Renal pelvis (tissue), 12 donors: ENCODE results near the gene MMAB. TPM values are rescaled to one million over a fixed set of nuclear protein-coding genes. Genes with fewer than 3 reads are reported as not detected.
A peak's percentile ranks its signal among the peaks of the same experiment; 100 is the strongest.

ENCODE experiments used
- DNase-seq: peaks from one replicate; pipeline ENCODE4 v3.0.0-alpha.2; 2013
- long read RNA-seq, 16 experiments: transcript quantifications; one replicate each; lab custom pipeline, GENCODE V29; 2026
- polyA plus RNA-seq, 3 donors: library from polyadenylated mRNA; unstranded; fragments of 120-200 nt; gene quantifications; one replicate each; pipeline ENCODE4 v1.2.1, GENCODE V29; 2013; ENCODE audit not compliant: insufficient read length in 3 of 3

Gene MMAB
- polyA plus RNA-seq = 10 to 100 TPM; 33.5 to 44.6 (median 39.3) TPM
- long read RNA-seq, donor 1, full-length matches to known transcripts = 21 of 21 reads
- long read RNA-seq, donor 1, partial matches to known transcripts = 0 of 21 reads
- long read RNA-seq, donor 1, other reads (novel, unspliced or antisense) = 0 of 21 reads
- long read RNA-seq, donor 2, full-length matches to known transcripts = 11 of 11 reads
- long read RNA-seq, donor 2, partial matches to known transcripts = 0 of 11 reads
- long read RNA-seq, donor 2, other reads (novel, unspliced or antisense) = 0 of 11 reads
- long read RNA-seq, donor 3, full-length matches to known transcripts = 16 of 16 reads
- long read RNA-seq, donor 3, partial matches to known transcripts = 0 of 16 reads
- long read RNA-seq, donor 3, other reads (novel, unspliced or antisense) = 0 of 16 reads
- long read RNA-seq, donor 4, full-length matches to known transcripts = 19 of 19 reads
- long read RNA-seq, donor 4, partial matches to known transcripts = 0 of 19 reads
- long read RNA-seq, donor 4, other reads (novel, unspliced or antisense) = 0 of 19 reads
- long read RNA-seq, donor 5, full-length matches to known transcripts = 9 of 14 reads
- long read RNA-seq, donor 5, partial matches to known transcripts = 5 of 14 reads
- long read RNA-seq, donor 5, other reads (novel, unspliced or antisense) = 0 of 14 reads
- long read RNA-seq, donor 6, full-length matches to known transcripts = 17 of 38 reads
- long read RNA-seq, donor 6, partial matches to known transcripts = 11 of 38 reads
- long read RNA-seq, donor 6, other reads (novel, unspliced or antisense) = 10 of 38 reads
- long read RNA-seq, donor 7, full-length matches to known transcripts = 20 of 20 reads
- long read RNA-seq, donor 7, partial matches to known transcripts = 0 of 20 reads
- long read RNA-seq, donor 7, other reads (novel, unspliced or antisense) = 0 of 20 reads
- long read RNA-seq, donor 8, full-length matches to known transcripts = 6 of 6 reads
- long read RNA-seq, donor 8, partial matches to known transcripts = 0 of 6 reads
- long read RNA-seq, donor 8, other reads (novel, unspliced or antisense) = 0 of 6 reads
- long read RNA-seq, donor 9, full-length matches to known transcripts = 23 of 23 reads
- long read RNA-seq, donor 9, partial matches to known transcripts = 0 of 23 reads
- long read RNA-seq, donor 9, other reads (novel, unspliced or antisense) = 0 of 23 reads
- long read RNA-seq, donor 10, full-length matches to known transcripts = 18 of 18 reads
- long read RNA-seq, donor 10, partial matches to known transcripts = 0 of 18 reads
- long read RNA-seq, donor 10, other reads (novel, unspliced or antisense) = 0 of 18 reads
- long read RNA-seq, donor 11, full-length matches to known transcripts = 4 of 15 reads
- long read RNA-seq, donor 11, partial matches to known transcripts = 11 of 15 reads
- long read RNA-seq, donor 11, other reads (novel, unspliced or antisense) = 0 of 15 reads
- long read RNA-seq, donor 12, full-length matches to known transcripts = 16 of 16 reads
- long read RNA-seq, donor 12, partial matches to known transcripts = 0 of 16 reads
- long read RNA-seq, donor 12, other reads (novel, unspliced or antisense) = 0 of 16 reads
- long read RNA-seq, donor 13, full-length matches to known transcripts = 6 of 11 reads
- long read RNA-seq, donor 13, partial matches to known transcripts = 5 of 11 reads
- long read RNA-seq, donor 13, other reads (novel, unspliced or antisense) = 0 of 11 reads
- long read RNA-seq, donor 14 = 0 reads
- long read RNA-seq, donor 15, full-length matches to known transcripts = 15 of 15 reads
- long read RNA-seq, donor 15, partial matches to known transcripts = 0 of 15 reads
- long read RNA-seq, donor 15, other reads (novel, unspliced or antisense) = 0 of 15 reads
- long read RNA-seq, donor 16, full-length matches to known transcripts = 18 of 28 reads
- long read RNA-seq, donor 16, partial matches to known transcripts = 0 of 28 reads
- long read RNA-seq, donor 16, other reads (novel, unspliced or antisense) = 10 of 28 reads

DNA sequence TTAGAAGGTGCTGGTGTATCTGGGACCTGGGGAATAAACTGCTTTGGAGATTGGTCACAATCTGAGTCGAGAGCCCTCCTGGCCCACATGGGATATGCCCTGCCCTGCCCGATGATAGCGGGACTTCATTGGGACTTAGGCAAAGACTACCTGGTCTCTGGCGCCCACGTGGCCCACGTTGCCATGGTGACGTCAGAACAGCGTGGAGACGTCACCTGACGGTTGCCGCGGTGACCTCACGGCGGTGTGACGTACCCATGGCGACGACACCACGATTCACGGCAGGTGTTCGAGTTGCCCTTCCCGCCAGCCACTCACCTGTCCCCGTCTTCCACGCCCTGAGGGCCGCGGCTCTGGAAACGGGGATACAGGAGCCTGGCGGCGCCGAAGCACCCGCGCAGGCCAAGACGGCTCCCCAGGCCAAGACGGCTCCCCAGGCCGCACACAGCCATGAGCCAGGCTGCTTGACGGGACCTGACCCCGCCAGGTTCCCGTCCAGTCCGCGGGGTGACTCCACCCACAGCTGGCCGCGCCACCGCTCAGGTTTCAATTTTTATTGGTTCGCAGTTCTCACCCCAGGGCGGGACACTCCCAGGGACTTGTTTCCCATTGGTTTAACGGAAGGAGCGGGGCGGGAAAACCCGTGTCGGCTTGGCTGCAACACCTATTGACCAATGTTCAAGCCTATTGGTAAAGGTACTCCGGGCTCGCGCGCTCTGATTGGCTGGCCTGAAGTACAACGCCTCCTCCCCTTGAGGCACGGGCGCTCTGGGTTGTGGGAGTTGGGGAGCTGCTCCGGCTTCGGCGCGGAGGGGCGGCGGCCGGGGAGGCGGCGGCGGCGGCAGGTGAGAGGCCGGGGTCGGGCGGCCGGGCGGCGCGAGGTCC lies at the start of gene MMAB, which contains the start of gene MVK:
Gene MMAB, minus strand, starts transcription at position 476 of the 885 bp plus-strand sequence. Its CDS starts 24 bp downstream, at position 452.
Gene MVK, plus strand, starts transcription at position 766 of the 885 bp plus-strand sequence. CDS start 1,029 bp downstream, outside the sequence.
- peak; percentile 99 for DNase-seq

GRCh38 chr12:109621901-109622364 lies 48.6 kb upstream of the MMAB start:
- DNase-seq = no peak

- no peak for DNase-seq
Measured at GRCh38 chr12:109621211-109621694, 47.9 kb upstream of the MMAB start.

- DNase-seq = no peak
Measured at GRCh38 chr12:109619002-109619604, 45.8 kb upstream of the MMAB start.

DNA sequence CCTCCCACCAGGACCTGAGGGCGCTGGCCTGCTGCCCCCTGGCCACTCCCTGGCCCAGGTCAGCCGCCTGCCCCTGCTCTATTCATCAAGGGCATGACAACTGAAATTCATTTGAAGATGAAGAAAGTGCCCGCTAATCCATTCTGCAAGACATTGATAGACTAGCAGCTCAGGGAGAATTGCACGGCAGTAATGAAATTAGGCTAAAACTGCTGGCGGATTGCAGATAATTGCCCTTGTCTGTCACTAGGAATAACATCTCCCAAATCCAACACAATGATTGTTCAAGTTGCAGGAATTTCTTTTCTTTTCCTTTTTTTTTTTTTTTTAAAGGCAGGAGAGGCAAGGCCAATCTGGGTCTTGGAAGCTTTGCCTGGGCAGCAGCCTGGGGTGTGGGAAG lies 44.8 kb upstream of the MMAB start:
- no peak for DNase-seq

GRCh38 chr12:109617491-109617890 lies 44.2 kb upstream of the MMAB start:
- no peak for DNase-seq

DNA sequence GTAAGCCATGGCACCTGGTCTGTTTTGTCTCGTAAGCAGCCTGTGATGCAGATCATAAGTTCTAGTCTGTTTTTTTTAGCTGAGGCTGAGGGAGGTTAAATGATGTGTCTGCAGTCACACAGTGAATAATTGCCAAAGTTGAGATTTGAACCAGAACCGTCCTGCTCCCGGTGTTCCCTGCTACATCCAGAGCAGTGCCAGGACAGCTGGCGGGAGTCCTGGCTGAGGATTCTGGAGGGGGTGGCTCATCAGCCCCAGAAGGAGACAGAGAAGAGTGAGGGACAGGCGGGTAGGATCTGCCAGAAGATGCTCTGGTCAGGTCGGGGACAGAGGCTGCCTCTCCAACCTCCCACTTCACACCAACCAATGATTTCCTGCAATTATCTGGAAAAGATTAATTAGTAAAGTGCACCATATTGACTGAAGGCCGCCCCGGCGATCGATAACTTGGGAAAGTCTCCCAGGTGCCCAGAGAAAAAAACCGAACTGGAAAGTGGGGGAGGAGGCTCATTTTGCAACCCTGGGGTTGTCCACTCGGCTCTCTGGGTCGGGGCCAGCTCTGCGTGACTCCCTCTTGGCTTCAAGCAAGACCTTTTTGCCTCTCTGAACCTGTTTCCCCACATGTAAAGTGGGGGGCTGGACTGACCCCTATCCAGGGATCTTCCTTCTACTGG lies 42.4 kb upstream of the MMAB start:
- no peak for DNase-seq

- peak; percentile 22 for DNase-seq
Measured at GRCh38 chr12:109613649-109614455, 40.5 kb upstream of the MMAB start.

DNA sequence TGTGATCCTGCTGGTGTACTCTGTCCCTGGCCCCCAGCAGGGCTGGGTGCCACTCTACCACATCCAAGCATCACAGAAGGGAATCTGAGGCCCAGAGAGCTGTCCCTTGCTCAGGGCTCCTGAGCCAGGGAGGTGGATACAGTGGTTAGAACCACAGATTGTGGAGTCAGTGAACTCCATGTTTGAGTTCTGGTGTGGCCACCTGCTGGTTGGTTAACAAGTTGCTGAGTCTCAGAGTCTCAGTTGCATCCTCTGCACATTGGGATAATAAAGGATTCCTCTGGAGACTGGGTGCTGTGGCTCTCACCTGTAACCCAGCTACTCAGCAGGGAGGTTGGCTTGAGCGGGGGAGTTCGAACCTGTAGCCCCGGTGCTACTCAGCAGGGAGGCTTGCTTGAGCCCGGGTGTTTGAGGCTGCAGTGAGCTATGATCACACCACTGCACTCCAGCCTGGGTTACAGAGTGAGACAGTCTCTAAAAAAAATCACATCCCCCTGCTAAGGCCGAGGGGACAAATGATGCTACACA lies 39.7 kb upstream of the MMAB start:
- no peak for DNase-seq

- no peak for DNase-seq
Measured at GRCh38 chr12:109612003-109612402, 38.7 kb upstream of the MMAB start.

- no peak for DNase-seq
Measured at GRCh38 chr12:109611223-109611622, 37.9 kb upstream of the MMAB start.

DNA sequence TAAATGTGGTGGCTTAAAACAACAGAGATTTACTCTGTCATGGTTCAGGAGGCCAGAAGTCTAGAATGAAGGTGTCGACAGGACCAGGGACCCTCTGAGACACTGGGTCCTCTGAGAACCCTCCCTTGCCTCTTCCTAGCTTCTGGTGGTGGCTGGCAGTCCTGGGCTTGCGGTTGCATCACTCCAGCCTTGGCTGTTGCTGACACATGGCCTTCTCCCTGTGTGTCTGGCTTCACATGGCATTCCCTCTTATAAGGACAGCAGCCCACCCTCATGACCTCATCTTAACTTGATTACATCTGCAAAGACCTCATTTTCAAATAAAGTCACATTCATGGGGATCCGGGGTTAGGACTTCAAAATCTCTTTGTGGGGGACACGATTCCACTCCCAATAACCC lies 37.2 kb upstream of the MMAB start:
- DNase-seq = no peak

DNA sequence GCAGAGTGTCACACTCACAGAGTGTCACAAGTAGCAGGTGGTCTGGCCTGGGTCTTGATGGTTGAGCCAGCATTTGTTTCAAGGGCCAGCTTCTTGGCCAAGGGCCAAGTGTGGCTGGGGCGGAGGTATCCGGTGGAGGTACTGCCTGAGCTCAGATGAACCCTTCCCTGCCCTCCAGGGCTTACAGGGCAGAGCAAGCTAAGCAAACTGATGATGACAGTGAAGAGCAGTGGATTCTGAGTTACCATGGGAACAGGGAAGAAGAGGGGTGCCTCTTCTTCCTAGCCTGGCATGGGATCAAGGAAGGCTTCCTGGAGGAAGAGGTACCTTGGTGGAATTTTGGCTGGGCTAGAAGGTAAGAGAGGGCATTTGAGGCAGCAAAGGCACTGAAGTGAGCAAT lies 36.0 kb upstream of the MMAB start:
- no peak for DNase-seq

DNA sequence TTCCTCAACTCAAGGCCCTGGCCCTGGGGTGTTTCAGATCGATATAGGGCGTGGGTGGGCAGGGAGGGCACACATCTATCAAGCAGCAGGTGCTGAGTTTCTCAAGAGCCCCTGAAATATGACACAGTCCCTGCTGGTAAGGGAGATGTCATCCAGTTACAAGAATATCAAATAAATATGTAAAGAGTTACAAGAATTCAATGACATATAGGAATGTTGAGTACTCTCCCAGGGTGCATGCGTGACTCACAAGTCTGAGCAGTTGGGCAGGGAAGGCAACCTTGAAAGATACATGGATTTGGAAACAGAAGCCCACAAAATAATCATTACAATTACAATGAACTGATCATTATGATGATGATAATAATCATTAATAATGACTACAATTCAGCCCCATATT lies 35.5 kb upstream of the MMAB start:
- no peak for DNase-seq

DNA sequence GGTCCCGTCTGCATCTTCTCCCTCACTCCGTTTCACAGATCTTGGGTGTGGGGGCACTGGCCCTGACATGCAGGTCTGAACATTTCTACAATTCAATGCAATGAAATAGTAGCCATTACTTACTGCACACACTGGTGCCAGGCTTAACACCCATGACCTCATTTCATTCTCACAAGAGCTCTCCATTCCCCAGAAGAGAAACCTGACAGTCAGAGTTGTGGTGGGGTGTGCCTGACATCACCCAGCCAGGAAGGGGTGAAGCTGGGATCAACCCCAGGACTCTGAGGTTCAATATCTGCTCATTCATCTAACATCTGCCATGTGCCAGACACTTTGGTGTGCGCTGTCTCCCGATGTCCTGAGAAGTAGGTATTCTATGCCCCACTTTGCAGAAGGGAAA lies 35.0 kb upstream of the MMAB start:
- no peak for DNase-seq

GRCh38 chr12:109607618-109608017 lies 34.3 kb upstream of the MMAB start:
- no peak for DNase-seq
